G401 (cell line): ENCODE measurements around the gene COMMD1. TPM values are rescaled to one million over a fixed set of nuclear protein-coding genes. Genes with fewer than 3 reads are reported as not detected.

Source experiments
- DNase-seq: peaks from one replicate; pipeline ENCODE4 v3.0.0-alpha.2; 2015; ENCODE audit warnings: low spot score
- in situ Hi-C: cut with HindIII; loops from 2 replicates; pipeline ENCODE4 v1.10.0; 2016; ENCODE audit warnings: low sequenced_read_pairs, mixed read lengths
- total RNA-seq: library from RNA; depleted of rRNA; stranded (reverse); fragments of >200 nt; shearing (Covaris generic); gene quantifications from 2 replicates; pipeline ENCODE4 v1.2.3, GENCODE V29; 2014

COMMD1 gene
- total RNA-seq, 1 experiment from 2014 or later = 56.9 TPM

- in situ Hi-C loops = no loop called here
- DNase-seq = no peak
These were observed 54.2 kb downstream of the COMMD1 start for GRCh38 chr2:61959381-61960293.

- no peak for DNase-seq
- in situ Hi-C loops = no loop called here
These were observed 55.9 kb downstream of the COMMD1 start for GRCh38 chr2:61961231-61961901.

GRCh38 chr2:61962095-61962984 is 56.9 kb downstream of the COMMD1 start:
- in situ Hi-C loops = no loop called here
- DNase-seq = no peak

- in situ Hi-C loops = no loop called here
- DNase-seq = no peak
These were observed 60.7 kb downstream of the COMMD1 start for GRCh38 chr2:61966087-61966727.

GRCh38 chr2:61967262-61967661 is 61.8 kb downstream of the COMMD1 start:
- DNase-seq = no peak
- in situ Hi-C loops = no loop called here

GRCh38 chr2:61969376-61969775 is 63.9 kb downstream of the COMMD1 start:
- in situ Hi-C loops = no loop called here
- no peak for DNase-seq

GRCh38 chr2:61970807-61971556 is 65.5 kb downstream of the COMMD1 start:
- DNase-seq = no peak
- in situ Hi-C loops = no loop called here

GRCh38 chr2:61978522-61978921 is 73.0 kb downstream of the COMMD1 start:
- in situ Hi-C loops = no loop called here
- peak; percentile 12 for DNase-seq

- in situ Hi-C loops = no loop called here
These were observed 75.3 kb downstream of the COMMD1 start for GRCh38 chr2:61980758-61981157.

GRCh38 chr2:61984682-61985081 is 79.2 kb downstream of the COMMD1 start:
- in situ Hi-C loops = no loop called here
- DNase-seq = no peak

More at GRCh38 chr2:61980758-61981157, 75.3 kb downstream of the COMMD1 start:
- no peak for DNase-seq

- in situ Hi-C loops = no loop called here
- no peak for DNase-seq
These were observed 83.2 kb downstream of the COMMD1 start for GRCh38 chr2:61988462-61989366.

- DNase-seq = peak; percentile 46
- in situ Hi-C loops = no loop called here
These were observed 88.0 kb downstream of the COMMD1 start for GRCh38 chr2:61993422-61994024.

GRCh38 chr2:61994531-61994930 is 89.1 kb downstream of the COMMD1 start:
- in situ Hi-C loops = no loop called here
- DNase-seq = no peak

- in situ Hi-C loops = no loop called here
- no peak for DNase-seq
These were observed 89.6 kb downstream of the COMMD1 start for GRCh38 chr2:61995065-61995464.

GRCh38 chr2:61995515-61995914 is 90.0 kb downstream of the COMMD1 start:
- in situ Hi-C loops = no loop called here
- DNase-seq = no peak

- in situ Hi-C loops = no loop called here
- DNase-seq = no peak
These were observed 93.0 kb downstream of the COMMD1 start for GRCh38 chr2:61998426-61998825.

GRCh38 chr2:62000538-62000937 is 95.1 kb downstream of the COMMD1 start:
- in situ Hi-C loops = no loop called here

More at GRCh38 chr2:62000538-62000937, 95.1 kb downstream of the COMMD1 start:
- DNase-seq = no peak
